Measurements from ENCODE around the gene GLRX5. TPM values are rescaled to one million over a fixed set of nuclear protein-coding genes. Genes with fewer than 3 reads are reported as not detected.

The GLRX5 gene
- total and polyA plus RNA-seq, 9 donors = 38.0 to 105 (median 42.9) TPM

- intact Hi-C loops (cut with DNase I) = loop anchor here in 1 of 4 donors (5.0 kb wide), 1 partner anchor 35 kb away; no protein-coding TSS in a partner anchor
- no peak for TF ChIP-seq POLR2A (IDR thresholded peaks at IDR 0.05)
- no peak for TF ChIP-seq EP300 (IDR thresholded peaks at IDR 0.05)
- TF ChIP-seq CTCF (IDR thresholded peaks at IDR 0.05) = no peak
- no peak for DNase-seq
- H3K36me3 ChIP-seq = no peaks in the 10 kb centered on the region
- H3K4me1 ChIP-seq (ENCODE audit: insufficient read depth) = peaks cover 37% of the 10 kb centered on the region
- no peaks in the 10 kb centered on the region for H3K27me3 ChIP-seq
- WGBS, 3 donors = 55 to 68% (median 56%) methylated on average over 3 of the region's 3 CpGs
- H3K27ac ChIP-seq = no peak overlapping the region
- no peak overlapping the region for H3K4me3 ChIP-seq
- no peaks in the 10 kb centered on the region for H3K9me3 ChIP-seq
Measured at GRCh38 chr14:95487669-95488084, 47.2 kb upstream of the GLRX5 start.

- no peaks in the 10 kb centered on the region for H3K27me3 ChIP-seq
- DNase-seq = no peak
- H3K36me3 ChIP-seq = no peaks in the 10 kb centered on the region
- H3K27ac ChIP-seq = peak overlapping the region; percentile 34 to 58
- intact Hi-C loops (cut with DNase I) = loop anchor here in 1 of 4 donors (5.0 kb wide), 1 partner anchor 34 kb away; no protein-coding TSS in a partner anchor
- H3K9me3 ChIP-seq = no peaks in the 10 kb centered on the region
- H3K4me3 ChIP-seq = no peak overlapping the region
- TF ChIP-seq CTCF (IDR thresholded peaks at IDR 0.05) (no peak), POLR2A (IDR thresholded peaks at IDR 0.05) (no peak), EP300 (IDR thresholded peaks at IDR 0.05) (no peak)
- H3K4me1 ChIP-seq (ENCODE audit: insufficient read depth) = peaks cover 30% of the 10 kb centered on the region
- WGBS, 3 donors = 63 to 68% (median 65%) methylated on average over 6 of the region's 6 CpGs
Measured at GRCh38 chr14:95488376-95489213, 46.3 kb upstream of the GLRX5 start.

GRCh38 chr14:95489214-95490137 lies 45.4 kb upstream of the GLRX5 start:
- DNase-seq = peak in 2 of 5 donors; percentile 65 to 72
- no peak for TF ChIP-seq CTCF (IDR thresholded peaks at IDR 0.05)
- TF ChIP-seq POLR2A (IDR thresholded peaks at IDR 0.05) = no peak
- no peak for TF ChIP-seq EP300 (IDR thresholded peaks at IDR 0.05)
- 72 to 74% (median 73%) methylated on average over 9 of the region's 9 CpGs for WGBS, 3 donors
- intact Hi-C loops (cut with DNase I) = loop anchor here in 1 of 4 donors (5.0 kb wide), 1 partner anchor 33 kb away; no protein-coding TSS in a partner anchor
- Histone ChIP-seq H3K9me3 (no peaks in the 10 kb centered on the region), H3K27me3 (no peaks in the 10 kb centered on the region), H3K36me3 (no peaks in the 10 kb centered on the region), H3K4me3 (no peak overlapping the region), H3K4me1 (ENCODE audit: insufficient read depth) (peaks cover 22% of the 10 kb centered on the region), H3K27ac (peak overlapping the region; percentile 34 to 58)

- H3K9me3 ChIP-seq = no peaks in the 10 kb centered on the region
- H3K27ac ChIP-seq = peak overlapping the region in 1 of 2 donors; percentile 18
- H3K4me3 ChIP-seq = no peak overlapping the region
- H3K27me3 ChIP-seq = no peaks in the 10 kb centered on the region
- intact Hi-C loops (cut with DNase I) = no loop called here
- TF ChIP-seq POLR2A (IDR thresholded peaks at IDR 0.05) (no peak), CTCF (IDR thresholded peaks at IDR 0.05) (no peak), EP300 (IDR thresholded peaks at IDR 0.05) (no peak)
- no peaks in the 10 kb centered on the region for H3K36me3 ChIP-seq
- DNase-seq = no peak
- H3K4me1 ChIP-seq (ENCODE audit: insufficient read depth) = peaks cover 21% of the 10 kb centered on the region
- WGBS, 3 donors = 94 to 98% (median 95%) methylated on average over 5 of the region's 5 CpGs
Measured at GRCh38 chr14:95490138-95490509, 44.7 kb upstream of the GLRX5 start.
